Measurements from ENCODE around the gene CNTNAP5.

Gene CNTNAP5

DNA sequence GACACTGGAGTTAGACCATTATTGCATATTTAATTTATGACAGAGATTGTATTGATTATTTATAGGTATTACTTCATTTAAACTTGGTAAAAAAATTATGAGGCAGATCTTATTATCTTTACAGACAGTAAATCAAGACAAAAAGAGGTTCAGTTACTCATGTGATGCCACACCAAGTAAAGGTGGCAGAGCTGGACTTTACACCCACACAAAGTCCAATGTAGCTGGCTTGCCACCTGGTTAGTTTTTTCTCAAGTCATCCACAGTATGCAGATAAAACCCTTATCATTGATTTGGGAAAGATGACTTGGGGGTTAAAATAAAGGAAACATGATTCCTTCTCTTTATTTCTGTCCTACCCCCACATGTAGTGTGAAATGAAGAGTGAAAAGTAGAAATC, 137.2 kb downstream of the CNTNAP5 start:
- DNase-seq = no peak

DNA sequence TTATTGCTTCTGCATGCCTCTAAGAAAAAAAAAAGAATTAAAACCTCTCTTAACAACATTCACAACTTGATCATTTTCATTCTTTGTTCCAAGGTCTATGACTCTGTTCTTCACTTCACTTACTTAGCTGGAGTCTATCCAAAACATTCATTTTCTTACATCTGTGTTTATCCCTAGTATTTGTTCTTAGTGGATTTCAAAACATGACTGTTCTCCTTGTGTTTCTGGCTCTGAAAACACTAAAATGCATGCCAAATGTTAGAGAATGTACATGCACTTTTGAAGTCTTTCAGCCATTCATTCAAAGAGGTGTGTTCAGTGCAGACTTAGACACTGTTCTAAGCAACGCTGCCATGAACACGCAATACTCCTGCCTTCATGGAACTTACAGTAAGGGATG, 138.8 kb downstream of the CNTNAP5 start:
- DNase-seq = no peak

DNA sequence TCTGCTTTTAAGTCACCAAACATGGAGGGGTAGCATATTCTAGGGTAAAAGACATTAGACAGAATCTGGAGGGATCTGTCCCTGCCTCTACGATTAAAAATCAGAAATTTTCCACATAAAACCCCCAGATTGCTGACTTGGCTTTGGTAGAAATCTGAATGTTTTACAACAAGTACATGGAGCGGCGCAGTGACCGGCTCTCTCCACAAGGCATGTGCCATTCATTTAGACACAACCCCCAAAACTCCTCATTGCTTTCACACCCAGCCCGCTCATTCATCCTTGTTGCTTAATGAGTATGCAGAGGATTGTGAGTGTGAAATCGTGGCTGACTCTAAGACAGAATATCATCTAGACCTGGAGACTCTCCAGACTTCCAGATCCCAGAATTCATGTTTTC, 140.6 kb downstream of the CNTNAP5 start:
- DNase-seq = no peak

DNA sequence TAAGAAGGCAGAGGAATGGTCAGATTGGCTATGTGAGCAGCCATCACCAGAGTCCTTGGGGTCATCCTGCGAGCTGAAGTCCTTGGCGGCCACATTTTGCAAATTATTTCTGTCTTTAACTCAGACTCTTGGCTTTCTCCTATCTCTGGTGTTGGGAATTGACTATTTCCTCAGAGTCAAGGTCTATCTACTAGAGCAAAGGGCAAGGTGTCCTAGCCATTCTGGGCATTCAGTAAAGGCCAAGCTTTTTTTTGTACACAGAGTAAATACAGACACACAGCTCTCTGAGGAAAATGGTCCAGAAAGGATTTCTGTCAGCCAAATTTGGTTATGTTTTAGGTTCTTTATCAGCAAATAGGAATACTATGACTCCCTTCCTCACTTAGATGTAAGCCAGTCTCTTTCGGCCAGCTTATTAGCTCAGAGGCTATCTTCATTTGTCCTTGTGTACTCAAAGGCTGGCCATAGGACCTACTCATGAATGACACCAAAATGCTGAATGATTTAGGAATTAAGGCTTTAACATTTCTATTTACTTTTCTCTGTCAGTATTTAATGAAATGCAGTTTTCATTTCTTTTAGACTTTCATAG, 146.5 kb downstream of the CNTNAP5 start:
- no peak for DNase-seq

DNA sequence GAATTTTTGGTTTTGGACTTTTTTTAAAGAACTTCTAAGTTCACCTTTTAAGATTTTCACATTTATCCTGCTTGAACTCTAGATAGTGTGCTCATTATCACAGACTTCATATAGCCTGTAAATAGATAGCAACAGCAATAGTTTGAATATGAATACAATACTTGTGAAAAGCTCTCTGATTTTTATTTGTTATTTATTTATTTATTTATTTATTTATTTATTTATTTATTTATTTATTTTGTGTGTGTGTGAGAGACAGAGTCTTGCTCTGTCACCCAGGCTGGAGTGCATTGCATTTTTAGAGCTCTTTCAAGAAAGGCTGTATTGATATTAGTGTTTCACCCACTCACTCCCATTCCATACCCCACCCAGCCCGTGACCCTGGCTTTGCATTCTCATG, 153.6 kb downstream of the CNTNAP5 start:
- no peak for DNase-seq

DNA sequence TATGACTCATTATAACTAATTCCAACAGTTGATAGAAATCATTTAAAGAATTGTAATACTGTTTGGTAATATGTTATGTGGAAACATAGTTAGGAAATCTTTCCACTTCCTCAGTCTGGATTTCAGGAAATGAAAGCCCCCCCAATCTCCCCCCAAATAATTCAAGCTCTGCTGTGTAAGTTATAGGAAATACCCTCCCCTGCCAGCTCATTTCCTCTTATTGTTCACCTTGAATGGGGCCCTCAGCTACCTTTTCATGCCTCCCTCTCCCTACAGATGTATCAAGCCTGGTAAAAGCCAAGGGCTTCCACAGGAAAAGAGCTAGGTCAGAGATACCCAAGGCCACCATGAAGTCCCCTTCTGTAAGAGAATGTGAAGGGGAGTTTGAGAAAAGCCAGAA, 155.5 kb downstream of the CNTNAP5 start:
- no peak for DNase-seq

DNA sequence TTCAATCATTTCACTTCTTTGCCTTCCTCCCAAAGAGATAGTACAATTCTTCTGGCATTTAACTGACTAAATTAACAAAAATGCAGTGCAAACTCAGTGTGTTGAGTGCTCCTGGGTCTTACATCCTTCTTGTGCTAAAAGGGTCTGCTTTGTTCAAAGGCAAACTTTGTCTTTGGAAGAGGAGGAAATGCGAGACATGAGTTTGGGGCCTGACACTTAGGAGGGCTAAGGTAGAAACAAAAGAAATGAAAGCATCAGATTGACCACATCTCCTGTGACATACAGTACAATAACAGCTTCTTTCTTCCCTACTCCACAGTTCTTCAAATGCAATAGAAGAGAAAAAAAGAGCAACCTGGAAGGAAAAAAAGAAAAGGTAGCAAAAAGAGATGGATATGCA, 161.7 kb downstream of the CNTNAP5 start:
- no peak for DNase-seq

DNA sequence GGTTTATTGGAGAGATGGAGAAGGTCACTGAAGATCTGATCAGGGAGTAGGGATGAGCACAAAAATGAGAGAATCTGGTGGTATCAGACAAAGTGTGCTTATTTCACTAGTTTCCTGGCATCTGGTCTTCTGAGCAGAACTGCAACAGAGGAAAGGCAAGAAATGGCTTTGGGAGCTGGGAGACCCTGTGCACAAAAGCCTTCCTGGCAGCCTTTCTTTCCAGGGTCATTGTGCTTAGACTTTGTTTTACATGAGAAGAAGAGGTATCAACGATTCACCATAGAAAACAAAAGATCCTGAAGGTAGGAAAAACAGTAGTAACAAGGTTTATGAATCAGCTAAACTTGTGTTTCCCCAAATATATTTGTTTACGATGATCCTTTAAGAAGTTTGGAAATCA, 162.9 kb downstream of the CNTNAP5 start:
- no peak for DNase-seq

DNA sequence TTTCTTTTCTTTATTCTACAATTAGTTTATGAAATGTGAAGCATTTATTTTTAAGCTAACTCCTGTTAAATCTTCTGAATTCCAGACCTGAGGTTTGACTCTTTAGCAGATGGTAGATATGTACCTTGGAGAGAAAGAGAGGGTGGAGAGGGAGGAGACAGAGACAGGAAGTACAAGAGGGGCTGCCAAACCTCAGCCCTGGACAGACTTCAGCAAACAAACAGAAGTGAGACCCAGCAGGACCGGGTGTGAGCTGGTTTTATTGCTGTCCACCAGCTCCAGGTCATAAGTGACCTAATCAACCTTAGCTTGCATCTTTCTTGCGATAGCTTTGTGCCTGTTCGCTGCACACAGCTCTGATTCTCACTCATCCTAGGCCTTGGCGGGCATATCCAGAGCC, 168.6 kb downstream of the CNTNAP5 start:
- DNase-seq = no peak

DNA sequence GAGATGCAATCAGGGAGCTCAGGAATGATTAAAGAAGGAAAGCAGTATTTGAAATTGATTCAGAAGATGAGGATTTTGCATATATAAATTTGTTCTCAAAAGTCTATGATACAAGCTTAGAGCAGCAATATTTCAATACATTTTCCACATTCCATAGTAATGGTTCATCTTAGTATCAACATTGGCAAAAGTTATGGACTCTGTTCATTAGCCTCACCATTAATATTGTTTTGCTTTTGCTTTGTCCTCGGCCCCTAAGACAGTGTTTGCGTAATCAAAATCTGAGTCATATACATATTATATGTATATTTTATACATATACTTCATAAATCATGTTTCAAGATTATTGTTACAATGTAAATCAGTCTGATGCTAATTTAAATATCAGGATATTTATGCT, 176.6 kb downstream of the CNTNAP5 start:
- DNase-seq = no peak

DNA sequence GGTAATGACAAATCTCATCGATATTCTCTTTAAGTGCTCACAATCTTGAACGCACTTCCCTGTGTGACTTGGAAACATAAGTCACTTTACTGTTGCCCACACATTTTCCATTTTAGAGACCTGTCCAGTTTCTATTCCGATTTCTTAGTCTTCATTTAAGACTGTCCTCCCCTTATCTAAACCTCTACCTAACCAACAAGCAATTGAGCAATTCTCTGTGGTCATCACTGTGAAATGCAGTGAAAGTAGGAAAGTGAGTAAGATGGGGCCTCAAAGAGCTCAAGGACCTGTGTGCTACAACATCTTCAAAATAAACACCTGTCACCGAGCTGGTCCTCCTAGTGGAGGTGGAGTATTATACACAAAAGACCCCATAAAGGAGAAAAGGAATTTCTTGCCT, 184.4 kb downstream of the CNTNAP5 start:
- no peak for DNase-seq

DNA sequence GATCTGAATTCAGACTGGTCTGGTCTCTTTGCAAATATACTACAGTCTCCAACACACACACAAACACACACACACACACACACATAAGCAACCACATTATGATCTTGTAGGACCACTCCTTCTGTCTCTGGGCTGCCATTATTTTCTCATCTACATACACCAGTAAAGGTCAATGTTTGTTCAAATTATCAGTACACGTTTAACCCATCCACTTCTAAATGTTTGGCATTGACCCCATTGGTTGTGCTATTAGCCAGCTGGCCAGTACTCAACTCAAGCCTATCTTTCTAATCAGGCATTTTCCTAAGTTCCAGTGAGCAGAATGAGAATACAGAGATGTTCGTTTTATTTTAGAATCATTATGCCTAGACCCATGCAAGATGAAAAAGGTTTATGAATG, 186.4 kb downstream of the CNTNAP5 start:
- no peak for DNase-seq

DNA sequence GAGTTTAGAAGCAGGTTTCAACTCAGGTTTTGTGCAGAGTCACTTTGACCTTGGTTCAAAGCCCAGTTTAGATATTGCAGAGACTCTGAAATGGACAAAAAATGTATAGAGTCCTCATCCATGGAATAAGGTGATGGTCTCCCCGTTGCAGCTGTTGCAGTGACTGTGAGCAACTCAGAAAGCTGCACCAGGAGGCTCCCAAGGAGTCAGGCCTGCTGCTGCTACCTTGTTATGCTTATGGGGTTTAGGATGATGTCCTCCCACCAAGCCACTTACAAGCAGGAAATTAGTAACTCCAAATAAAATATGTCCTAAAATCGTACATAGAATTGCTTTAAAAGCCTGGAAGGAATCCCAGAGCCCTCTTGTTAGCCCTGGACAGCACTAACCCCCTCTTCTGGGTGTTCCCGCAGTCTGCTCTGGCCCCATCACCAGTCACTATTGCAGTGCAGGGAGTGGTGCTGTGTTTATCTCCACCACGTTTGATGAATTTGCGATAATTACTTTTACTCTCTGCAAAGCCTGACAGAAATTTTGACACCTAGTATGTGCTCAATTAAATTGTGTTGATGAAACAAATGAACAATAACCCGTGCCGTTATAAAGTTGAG, 189.0 kb downstream of the CNTNAP5 start:
- no peak for DNase-seq

DNA sequence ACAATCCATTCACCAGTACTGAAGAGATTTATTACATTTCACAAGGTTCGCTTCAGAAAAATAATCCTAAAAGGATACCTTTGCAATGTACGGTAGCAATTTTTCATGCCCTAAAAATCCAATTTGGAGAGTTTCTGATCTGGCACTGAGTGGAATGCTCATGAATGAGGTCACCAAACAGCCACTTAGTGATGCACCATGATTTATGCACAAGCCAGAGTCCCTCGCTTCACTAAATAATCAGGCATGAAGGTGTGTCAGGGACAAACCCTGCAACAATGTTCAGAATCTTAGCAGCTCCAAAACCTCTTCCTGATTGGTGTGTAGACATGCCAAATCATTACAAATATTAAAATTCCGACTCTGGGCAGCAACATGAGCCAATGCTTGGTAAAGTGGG, 221.1 kb downstream of the CNTNAP5 start:
- no peak for DNase-seq

DNA sequence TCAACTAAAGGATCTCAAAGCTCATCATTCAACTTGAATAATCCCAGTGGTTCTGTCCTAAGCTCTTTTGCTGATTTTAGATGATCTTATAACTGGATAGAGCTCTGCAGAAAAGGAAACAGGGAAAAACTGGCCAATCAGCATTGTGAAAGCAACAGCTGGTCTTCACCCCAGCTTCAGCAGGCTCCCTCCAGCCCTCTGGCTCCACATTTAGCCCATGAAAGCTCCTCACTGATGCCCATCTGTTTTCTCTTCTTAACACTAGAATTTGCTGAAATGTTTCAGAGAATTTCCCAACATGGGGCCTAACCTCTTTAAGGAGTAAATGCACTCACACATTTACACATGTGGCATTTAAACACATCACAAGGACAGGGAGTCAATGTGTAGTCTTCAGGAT, 223.3 kb downstream of the CNTNAP5 start:
- no peak for DNase-seq

DNA sequence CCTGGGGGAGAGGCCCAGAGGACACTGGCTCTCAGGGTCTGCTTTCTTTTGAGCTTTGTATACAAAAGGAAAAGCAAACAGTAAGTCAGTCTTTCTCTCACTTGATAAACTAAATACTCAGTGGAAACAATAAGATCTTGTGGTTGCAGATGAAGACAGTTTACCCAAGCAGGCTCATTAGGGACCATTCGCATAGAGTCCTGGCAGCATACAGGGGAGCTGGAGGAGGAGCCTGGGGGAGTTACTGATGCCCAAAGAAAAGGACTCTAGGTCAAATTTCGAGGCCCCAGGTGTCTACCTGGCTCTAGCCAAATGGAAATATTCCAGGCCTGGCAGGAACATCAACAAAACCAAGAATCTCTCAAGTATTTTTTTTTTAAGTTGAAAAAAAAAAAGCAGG, 225.3 kb downstream of the CNTNAP5 start:
- DNase-seq = no peak

DNA sequence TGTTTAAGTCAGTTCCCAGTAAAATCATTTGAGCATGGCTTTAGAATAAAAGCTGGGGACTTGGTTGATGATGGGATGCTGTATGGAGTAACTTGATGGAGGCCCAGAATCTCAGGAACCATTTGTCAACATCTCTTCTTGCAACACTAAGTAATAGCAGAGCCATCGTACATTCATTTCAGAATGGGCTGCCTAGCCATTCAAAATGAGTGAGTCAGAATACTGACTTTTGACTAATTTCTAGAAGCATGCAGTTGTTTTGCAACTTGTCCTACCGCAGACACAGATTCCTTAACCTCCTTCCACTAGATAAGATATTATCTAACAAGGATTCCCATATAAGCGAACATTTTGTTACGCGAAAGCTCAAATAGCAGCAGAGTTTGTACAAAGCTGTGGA, 229.5 kb downstream of the CNTNAP5 start:
- DNase-seq = no peak

DNA sequence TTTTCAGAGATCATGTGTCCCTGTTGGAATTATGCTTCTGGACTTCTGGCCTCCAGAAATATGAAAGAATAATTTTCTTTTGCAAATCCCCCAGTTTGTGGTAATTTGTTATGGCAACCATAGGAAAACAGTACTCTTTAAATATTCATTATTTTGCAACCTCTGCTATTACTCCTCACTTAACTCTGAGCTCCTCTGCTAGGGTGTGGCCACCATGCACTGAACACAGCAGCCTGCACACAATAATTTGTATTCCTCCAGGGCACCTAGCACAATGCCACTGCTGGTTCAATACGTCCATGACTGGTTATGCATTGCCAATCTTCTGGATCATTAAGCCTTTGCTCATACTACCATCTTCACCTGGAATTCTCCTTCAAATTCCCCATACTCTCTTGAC, 232.0 kb downstream of the CNTNAP5 start:
- DNase-seq = no peak

DNA sequence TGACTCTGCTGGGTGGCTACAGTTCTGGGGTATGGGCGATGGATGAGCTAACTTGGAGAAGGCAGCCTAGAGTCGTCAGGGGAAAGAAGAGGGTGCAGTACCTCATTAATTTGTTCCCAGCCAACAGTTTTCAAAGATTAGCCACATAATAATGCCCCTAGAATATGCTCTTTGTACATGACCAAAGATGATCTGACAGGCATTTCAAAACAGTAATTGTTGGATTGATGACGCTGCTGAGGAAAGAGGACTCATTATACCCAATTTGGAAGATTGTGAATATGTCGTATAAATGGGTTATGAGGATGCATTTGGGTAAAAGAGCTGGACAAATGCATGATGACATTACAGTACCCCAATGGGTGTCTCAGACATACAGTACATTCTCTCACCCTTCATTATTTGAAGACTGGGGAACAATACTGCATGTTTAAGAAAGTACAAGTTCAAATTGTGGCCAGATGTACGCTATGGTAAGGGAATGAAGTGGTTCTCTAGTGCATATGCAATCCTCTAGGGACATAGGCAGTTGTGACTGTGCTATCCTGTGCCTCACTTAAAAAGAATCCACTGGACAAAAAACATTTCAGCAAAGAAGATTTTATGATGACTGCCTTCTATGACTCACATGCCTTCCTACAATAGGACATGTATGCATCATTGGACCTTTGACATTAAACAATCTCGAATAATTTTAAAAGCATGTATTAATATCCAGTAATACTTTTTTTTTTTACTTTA, 233.2 kb downstream of the CNTNAP5 start:
- DNase-seq = no peak

DNA sequence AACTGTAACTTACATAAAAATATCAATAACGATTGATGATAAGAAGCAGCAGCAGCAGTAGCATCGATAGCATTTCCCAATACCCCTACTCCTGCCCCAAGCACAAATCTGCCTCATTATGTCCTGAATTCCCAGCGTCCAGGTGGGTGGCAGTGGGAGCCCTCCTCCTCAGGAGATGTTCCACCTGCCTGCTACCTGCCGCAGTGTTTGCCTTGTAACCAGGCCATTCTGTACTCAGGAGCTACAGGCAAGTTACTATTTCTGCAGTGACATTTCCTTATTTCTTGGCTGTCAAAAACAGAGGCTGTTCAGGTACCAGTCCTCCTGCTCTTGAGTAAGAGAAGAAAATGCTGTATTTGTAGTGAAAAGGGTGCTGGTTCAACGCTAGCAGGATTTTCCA, 236.4 kb downstream of the CNTNAP5 start:
- no peak for DNase-seq

DNA sequence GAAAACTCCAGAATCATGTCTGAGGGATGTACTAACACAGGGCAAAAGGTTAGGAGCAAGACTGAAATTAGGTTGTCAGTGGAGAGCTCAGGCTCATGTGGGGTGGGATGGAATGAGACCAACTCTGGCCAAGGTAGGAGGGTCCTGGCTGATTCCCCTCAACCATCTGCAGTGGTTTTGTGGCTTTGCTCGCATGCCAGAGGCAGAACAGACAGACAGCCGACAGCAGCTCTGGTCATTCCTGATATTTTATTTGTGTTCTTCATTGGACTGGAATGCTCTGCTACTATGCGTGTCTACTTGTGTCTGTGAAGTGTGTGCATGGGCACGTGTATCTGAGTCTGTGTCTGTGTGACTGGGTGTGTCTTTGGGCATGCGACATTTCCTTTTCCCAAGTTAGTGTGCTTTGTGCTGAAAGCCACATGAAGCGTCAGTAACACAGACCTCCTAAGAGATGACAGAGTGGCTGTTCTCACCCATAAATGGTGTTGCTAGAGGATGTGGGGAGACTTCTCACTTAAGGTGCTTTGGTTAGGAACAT, 239.5 kb downstream of the CNTNAP5 start:
- no peak for DNase-seq

DNA sequence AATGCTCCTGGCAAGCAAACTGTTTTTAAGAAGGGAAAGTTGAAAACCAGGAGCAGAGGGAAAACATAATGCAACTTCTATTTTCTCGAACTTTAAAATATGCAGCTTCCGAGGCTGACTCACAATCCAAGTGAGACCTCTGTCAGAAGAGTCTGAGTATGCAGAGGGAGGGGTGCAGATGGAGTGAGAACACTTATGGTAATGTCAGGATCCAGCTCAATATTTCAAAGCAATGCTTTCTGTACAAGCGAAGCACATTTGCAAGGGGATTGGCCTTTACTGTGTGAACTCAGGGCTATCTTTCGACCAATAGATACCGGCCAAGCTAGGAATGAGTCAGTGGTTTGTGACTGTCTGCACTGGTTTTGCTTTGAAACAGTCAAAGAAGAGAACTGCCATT, 242.7 kb downstream of the CNTNAP5 start:
- DNase-seq = no peak

DNA sequence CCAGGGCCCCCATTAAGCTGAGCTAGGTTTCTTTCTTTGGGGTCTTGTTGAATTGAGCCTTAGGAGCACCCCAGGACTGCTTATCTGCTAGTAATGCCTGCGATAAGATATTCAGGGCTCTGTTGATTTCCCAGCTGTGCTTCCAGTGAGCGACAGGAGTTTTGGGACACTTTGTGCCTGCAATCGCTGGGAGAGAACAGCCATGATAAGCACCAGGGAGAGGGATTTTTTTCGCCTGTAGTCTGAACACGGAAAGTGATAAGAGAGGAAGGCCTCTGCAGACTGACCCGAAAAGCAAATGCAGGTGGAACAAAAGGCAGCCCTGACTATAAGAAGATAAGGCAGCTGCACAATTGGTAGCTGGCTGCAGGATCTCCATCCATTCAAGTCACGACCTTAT, 244.3 kb downstream of the CNTNAP5 start:
- no peak for DNase-seq

DNA sequence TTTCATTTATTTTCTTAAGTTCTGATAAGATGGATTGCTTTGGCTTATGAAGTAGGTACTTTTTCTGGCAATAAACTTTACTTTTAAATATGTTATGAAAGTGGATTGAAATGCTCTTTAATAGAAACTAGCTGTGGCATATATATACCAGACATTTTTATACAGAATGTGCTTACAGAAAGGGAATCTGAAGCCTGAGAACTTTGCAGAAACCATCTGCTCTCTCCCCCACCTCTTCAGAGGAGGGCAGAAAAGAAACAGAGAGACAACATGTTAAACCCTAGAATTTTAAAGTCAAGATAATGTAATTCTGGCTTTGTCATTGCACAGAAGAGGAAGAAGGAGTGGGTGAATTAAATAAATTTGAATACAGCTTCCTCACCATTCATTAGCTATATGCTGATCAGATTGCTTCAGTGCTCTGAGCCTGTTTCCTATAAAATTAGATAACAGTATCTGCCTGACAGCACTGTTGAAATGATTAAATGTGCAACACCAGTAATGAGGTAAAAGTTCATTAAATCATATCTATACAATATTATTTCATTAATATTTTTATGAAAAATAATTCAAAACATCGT, 247.3 kb downstream of the CNTNAP5 start:
- DNase-seq = no peak
